Measurements from ENCODE around the gene CYLC2. TPM values are rescaled to one million over a fixed set of nuclear protein-coding genes. Genes with fewer than 3 reads are reported as not detected.

Gene CYLC2
- not detected for total RNA-seq

DNA sequence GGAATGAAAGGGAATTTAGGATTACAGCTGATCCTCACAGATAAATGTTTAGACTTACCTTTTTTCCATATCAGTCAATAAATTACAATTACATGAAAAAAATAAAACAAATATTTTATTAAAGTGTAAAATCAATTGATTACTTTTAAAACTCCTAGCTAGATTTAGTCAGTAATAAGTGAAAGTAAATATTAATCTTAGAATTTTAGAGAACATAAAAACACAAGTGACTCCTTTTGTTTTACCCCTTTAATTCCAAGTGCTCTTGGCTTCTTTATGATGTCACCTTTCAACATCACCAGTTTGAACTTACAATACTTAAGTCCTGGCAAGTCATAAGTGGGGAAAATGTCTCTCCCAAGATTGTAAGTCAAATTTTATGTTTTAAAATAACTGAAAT is at the start of gene CYLC2:
Gene CYLC2 (plus strand): TSS at position 301 of the 400 bp plus-strand sequence. CDS start 48 bp downstream, at position 349.
- Histone ChIP-seq H3K27me3 (ENCODE audit: insufficient read depth, low read length) (no peaks in the 10 kb centered on the region), H3K9me3 (ENCODE audit: low read depth, low read length) (no peaks in the 10 kb centered on the region), H3K4me3 (ENCODE audit: low read length) (no peak within 1 kb of the TSS), H3K4me1 (ENCODE audit: insufficient read depth, low read length) (no peaks in the 10 kb centered on the region)

GRCh38 chr9:102950346-102950745 is 44.8 kb upstream of the CYLC2 start:
- Histone ChIP-seq H3K4me1 (ENCODE audit: insufficient read depth, low read length) (no peaks in the 10 kb centered on the region), H3K4me3 (ENCODE audit: low read length) (no peak overlapping the region), H3K9me3 (ENCODE audit: low read depth, low read length) (no peaks in the 10 kb centered on the region), H3K27me3 (ENCODE audit: insufficient read depth, low read length) (no peaks in the 10 kb centered on the region)

GRCh38 chr9:102966999-102967398 is 28.1 kb upstream of the CYLC2 start:
- Histone ChIP-seq H3K4me3 (ENCODE audit: low read length) (no peak overlapping the region), H3K4me1 (ENCODE audit: insufficient read depth, low read length) (no peaks in the 10 kb centered on the region)

GRCh38 chr9:102967979-102968378 is 27.2 kb upstream of the CYLC2 start:
- H3K4me3 ChIP-seq (ENCODE audit: low read length) = no peak overlapping the region
- peaks cover 20% of the 10 kb centered on the region for H3K9me3 ChIP-seq (ENCODE audit: low read depth, low read length)
- no peaks in the 10 kb centered on the region for H3K4me1 ChIP-seq (ENCODE audit: insufficient read depth, low read length)
- H3K27me3 ChIP-seq (ENCODE audit: insufficient read depth, low read length) = no peaks in the 10 kb centered on the region

More at GRCh38 chr9:102966999-102967398, 28.1 kb upstream of the CYLC2 start:
- Histone ChIP-seq H3K9me3 (ENCODE audit: low read depth, low read length) (peaks cover 20% of the 10 kb centered on the region), H3K27me3 (ENCODE audit: insufficient read depth, low read length) (no peaks in the 10 kb centered on the region)

DNA sequence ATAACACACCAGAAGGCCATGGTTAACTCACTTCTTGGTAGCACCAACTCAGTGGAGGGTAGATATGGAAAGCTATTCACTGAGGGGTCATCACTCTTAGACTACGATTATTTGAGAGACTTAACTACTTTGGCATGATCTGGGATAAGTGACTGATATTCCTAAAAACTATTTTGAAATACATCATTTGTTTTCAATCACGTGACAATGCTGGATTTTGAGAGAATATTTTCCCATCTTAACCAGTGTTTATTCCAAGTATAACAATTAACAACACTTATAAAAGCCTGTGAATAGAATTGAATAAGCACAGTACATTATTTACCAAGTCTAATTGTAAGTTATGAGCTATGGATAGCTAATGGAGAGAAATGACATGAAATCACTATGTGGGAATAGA is 22.4 kb upstream of the CYLC2 start:
- no peaks in the 10 kb centered on the region for H3K27me3 ChIP-seq (ENCODE audit: insufficient read depth, low read length)
- H3K4me1 ChIP-seq (ENCODE audit: insufficient read depth, low read length) = no peaks in the 10 kb centered on the region
- H3K4me3 ChIP-seq (ENCODE audit: low read length) = no peak overlapping the region

DNA sequence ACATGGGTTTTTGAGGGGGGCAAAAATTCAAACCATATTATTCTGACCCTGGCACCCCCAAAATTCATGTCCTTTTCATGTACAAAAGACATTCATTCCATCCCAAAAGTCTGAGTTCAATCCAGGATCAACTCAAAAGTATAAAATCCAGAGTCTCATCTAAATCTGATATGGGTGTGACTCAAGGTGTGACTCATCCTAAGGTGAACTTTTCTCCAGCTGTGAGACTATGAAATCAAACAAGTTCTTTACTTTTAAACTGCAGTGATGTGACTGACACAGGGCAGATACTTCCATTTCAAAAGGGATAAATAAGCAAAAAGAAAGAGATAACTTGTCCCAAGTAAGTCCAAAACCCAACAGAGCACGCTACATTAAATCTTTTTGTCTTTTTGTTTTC is 20.6 kb upstream of the CYLC2 start:
- Histone ChIP-seq H3K27me3 (ENCODE audit: insufficient read depth, low read length) (no peaks in the 10 kb centered on the region), H3K9me3 (ENCODE audit: low read depth, low read length) (peaks cover 17% of the 10 kb centered on the region), H3K4me1 (ENCODE audit: insufficient read depth, low read length) (no peaks in the 10 kb centered on the region), H3K4me3 (ENCODE audit: low read length) (no peak overlapping the region)

More for the DNA sequence above, 22.4 kb upstream of the CYLC2 start:
- peaks cover 20% of the 10 kb centered on the region for H3K9me3 ChIP-seq (ENCODE audit: low read depth, low read length)

DNA sequence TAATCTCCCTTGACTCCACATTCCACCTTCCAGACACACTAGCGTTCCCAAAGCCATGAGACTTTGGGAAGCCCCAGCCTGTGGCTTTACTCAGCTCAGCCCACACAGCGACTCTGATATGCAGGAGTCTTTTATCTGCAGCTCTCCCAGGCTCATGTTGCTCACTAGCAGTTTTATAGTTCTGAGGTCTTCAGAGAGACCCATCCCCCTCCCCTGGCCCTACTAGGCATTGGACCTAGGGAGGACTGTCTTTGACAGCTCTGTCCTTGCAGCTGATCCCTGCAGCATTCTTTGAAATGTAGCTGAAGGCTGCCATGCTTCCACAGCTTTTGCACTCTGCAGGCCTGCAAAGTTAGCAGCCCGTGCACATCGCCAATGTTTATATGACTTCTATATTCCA is 19.9 kb upstream of the CYLC2 start:
- H3K27me3 ChIP-seq (ENCODE audit: insufficient read depth, low read length) = no peaks in the 10 kb centered on the region
- no peak overlapping the region for H3K4me3 ChIP-seq (ENCODE audit: low read length)

DNA sequence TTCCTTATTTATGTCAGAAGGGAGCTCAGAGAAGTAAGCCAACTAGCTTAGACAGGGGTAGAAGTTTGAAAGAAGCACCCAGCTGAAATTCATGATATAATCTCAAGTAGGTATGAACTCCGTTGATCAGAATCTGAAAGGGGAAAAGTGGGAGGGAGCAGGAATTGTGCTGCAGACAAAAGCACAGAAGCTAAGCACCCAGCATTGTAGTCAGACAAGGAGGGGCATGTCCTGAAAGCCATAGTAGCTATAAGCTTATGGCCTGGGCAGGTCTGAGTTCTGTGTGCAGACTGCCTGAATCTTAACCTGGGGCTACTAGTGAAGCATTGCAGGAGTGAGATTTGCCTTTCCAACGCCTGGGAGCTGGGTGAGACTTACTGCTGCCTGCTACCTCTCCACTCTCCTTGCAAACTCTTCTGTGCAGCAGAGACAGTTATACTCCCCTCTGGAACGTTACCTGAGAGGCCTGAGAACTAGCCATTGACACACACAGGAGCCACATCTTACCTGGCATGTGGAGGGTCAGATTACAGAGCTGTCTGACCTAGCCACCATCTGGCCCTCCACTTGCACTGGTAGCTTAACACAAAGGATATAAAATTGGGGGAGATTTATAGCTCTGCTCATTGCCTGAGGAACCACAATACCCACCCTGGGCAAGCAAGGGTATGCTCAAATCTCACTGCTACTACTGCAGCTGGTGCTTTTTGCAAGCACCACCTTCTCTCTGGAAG is 9.8 kb upstream of the CYLC2 start:
- H3K9me3 ChIP-seq (ENCODE audit: low read depth, low read length) = no peaks in the 10 kb centered on the region
- H3K27me3 ChIP-seq (ENCODE audit: insufficient read depth, low read length) = no peaks in the 10 kb centered on the region
- H3K4me3 ChIP-seq (ENCODE audit: low read length) = no peak overlapping the region
- no peaks in the 10 kb centered on the region for H3K4me1 ChIP-seq (ENCODE audit: insufficient read depth, low read length)

More for the DNA sequence above, 19.9 kb upstream of the CYLC2 start:
- peaks cover 10% of the 10 kb centered on the region for H3K9me3 ChIP-seq (ENCODE audit: low read depth, low read length)
- no peaks in the 10 kb centered on the region for H3K4me1 ChIP-seq (ENCODE audit: insufficient read depth, low read length)

DNA sequence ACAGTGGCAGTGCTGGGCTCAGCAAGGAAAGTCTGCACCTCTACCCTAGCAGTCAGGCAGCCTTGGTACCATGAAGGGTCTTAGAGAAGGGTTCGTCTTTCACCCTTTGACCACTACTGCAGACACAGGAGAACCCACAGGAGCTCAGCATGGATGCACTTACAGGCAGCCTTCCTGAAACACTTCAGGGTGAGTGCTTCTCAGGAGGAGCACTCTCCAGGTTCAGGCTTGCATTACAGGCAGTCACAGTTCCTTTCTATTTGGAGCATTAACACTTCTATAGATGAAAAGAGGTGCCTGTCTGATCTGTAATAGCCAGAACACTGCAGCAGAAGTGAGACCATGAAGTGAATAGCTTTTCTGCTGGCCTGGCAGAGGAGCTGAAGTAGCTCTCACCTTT is 8.7 kb upstream of the CYLC2 start:
- Histone ChIP-seq H3K4me3 (ENCODE audit: low read length) (no peak overlapping the region), H3K4me1 (ENCODE audit: insufficient read depth, low read length) (no peaks in the 10 kb centered on the region), H3K9me3 (ENCODE audit: low read depth, low read length) (no peaks in the 10 kb centered on the region), H3K27me3 (ENCODE audit: insufficient read depth, low read length) (no peaks in the 10 kb centered on the region)

DNA sequence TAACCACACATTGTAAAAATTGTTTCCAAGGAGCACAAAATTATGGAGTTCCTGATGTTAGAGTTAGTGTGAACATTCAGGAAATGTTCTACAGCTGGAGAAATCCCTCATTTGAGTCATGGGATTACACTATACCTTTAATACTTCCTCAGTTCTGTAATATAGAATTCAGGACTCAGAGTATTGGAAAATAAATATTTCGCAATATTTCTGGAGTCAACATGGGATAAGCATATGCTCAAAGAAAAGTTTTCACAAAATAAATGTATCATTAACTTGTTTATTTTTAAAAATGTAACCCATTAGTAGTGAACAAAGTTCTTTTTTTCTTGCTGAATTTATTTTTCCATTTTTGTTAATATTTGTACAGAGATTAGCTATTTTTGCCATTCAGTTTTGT is 8.6 kb downstream of the CYLC2 start:
- Histone ChIP-seq H3K4me1 (ENCODE audit: insufficient read depth, low read length) (no peaks in the 10 kb centered on the region), H3K9me3 (ENCODE audit: low read depth, low read length) (no peaks in the 10 kb centered on the region), H3K4me3 (ENCODE audit: low read length) (no peak overlapping the region), H3K27me3 (ENCODE audit: insufficient read depth, low read length) (no peaks in the 10 kb centered on the region)

DNA sequence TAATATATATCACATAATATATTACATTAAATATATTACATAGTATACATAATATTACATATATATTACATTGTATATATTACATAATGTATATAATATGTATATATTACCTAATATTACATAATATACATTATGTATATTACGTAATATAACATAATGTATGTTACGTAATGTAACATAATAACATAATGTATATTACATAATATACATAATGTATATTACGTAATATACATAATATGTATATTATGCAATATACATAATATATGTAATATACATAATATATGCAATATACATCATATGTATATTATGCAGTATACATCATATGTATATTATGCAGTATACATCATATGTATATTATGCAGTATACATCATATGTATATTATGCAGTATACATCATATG is 19.1 kb downstream of the CYLC2 start:
- Histone ChIP-seq H3K4me1 (ENCODE audit: insufficient read depth, low read length) (no peaks in the 10 kb centered on the region), H3K9me3 (ENCODE audit: low read depth, low read length) (no peaks in the 10 kb centered on the region), H3K27me3 (ENCODE audit: insufficient read depth, low read length) (no peaks in the 10 kb centered on the region), H3K4me3 (ENCODE audit: low read length) (no peak overlapping the region)

DNA sequence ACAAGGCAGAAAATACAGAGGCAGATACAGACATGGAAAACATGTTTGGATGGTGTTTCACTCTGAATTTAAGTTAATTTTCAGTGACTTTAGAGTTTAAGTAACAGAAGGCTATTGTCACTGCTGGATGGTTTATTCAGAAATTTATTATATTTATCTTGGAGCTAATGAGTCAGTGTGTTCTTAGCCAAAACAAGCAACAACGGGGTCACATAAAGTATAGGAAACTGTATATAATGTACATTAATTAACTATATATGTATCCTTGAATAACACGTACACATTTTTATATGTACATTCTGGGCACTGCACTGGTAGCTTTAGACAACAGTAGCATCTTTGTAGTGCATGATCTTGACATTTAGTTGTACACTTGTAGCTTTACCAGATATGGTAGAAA is 30.7 kb downstream of the CYLC2 start:
- H3K9me3 ChIP-seq (ENCODE audit: low read depth, low read length) = no peaks in the 10 kb centered on the region
- H3K4me3 ChIP-seq (ENCODE audit: low read length) = no peak overlapping the region
- H3K27me3 ChIP-seq (ENCODE audit: insufficient read depth, low read length) = no peaks in the 10 kb centered on the region
- no peaks in the 10 kb centered on the region for H3K4me1 ChIP-seq (ENCODE audit: insufficient read depth, low read length)

- Histone ChIP-seq H3K27me3 (ENCODE audit: insufficient read depth, low read length) (no peaks in the 10 kb centered on the region), H3K4me3 (ENCODE audit: low read length) (no peak overlapping the region), H3K9me3 (ENCODE audit: low read depth, low read length) (peaks cover 7% of the 10 kb centered on the region), H3K4me1 (ENCODE audit: insufficient read depth, low read length) (no peaks in the 10 kb centered on the region)
These were observed 42.7 kb downstream of the CYLC2 start for GRCh38 chr9:103037508-103038477.

GRCh38 chr9:103041961-103042360 is 46.8 kb downstream of the CYLC2 start:
- H3K9me3 ChIP-seq (ENCODE audit: low read depth, low read length) = peaks cover 7% of the 10 kb centered on the region
- H3K4me3 ChIP-seq (ENCODE audit: low read length) = no peak overlapping the region
- H3K27me3 ChIP-seq (ENCODE audit: insufficient read depth, low read length) = no peaks in the 10 kb centered on the region
- H3K4me1 ChIP-seq (ENCODE audit: insufficient read depth, low read length) = no peaks in the 10 kb centered on the region
